ENCODE data around the gene CWC27.
"Not testable (repeated sequence)": the region's sequence is repeated elsewhere in the genome, so short reads cannot be mapped to it uniquely, and the experiment has no call there.

Gene CWC27

GRCh38 chr5:64788156-64788555 lies 19.4 kb downstream of the CWC27 start:
- no peak for DNase-seq

DNA sequence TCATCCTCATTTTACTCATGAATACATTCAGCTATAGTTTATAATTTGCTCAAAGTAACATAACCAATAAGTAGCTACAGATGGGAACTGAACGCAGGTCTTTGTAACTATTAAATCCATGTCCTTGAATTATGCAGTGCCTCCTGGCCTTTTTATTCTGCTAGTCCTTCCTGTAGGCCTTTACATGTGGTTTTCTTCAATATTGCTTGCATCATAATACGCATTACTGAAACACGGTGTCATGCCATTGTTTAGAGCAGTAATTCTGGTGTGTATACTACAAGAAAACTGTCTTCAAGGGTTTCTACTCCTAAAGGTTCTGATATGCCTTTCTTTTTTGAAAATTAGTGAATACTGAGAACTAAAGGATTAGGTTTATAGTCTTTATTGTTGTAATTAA lies 20.7 kb downstream of the CWC27 start:
- DNase-seq, result no peak

DNA sequence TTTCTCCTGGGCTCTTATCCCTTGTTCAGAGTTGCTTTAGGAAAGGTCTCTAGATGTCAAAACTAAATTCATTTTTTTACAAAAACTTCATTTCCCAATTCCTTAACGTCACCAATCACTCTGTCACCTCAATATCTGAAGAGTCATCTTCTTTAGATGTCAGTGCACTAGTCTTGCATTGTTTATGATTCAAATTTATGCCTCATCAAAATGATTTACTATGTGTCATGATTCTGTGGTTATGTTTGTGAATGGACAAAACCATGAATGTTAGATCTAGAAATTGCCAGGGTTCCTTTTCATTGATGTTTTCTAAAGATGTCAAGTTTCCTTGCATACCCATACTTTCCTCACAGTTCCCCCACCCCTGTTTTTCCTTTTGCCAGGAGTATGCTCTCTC lies 21.5 kb downstream of the CWC27 start:
- DNase-seq, result peak in 1 of 4 experiments; percentile 4

DNA sequence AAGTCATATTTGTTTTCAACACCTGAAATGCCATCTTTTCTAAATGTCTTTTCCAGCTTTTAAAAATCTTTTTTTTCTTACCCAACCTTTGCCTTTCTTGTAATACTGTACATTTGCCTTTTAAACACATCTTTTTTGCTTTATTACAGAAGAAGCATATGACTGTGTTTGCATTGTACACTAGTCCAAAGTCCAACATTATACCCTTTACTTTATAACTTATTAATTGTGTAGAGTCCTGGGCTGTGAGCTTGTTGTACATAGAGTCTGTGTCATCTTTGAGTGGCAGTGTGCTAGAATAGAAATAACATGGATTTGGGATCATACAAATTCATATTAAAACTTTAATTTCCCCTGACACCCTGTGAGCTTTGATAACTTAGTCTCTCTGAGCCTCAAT lies 23.7 kb downstream of the CWC27 start:
- no peak for DNase-seq

DNA sequence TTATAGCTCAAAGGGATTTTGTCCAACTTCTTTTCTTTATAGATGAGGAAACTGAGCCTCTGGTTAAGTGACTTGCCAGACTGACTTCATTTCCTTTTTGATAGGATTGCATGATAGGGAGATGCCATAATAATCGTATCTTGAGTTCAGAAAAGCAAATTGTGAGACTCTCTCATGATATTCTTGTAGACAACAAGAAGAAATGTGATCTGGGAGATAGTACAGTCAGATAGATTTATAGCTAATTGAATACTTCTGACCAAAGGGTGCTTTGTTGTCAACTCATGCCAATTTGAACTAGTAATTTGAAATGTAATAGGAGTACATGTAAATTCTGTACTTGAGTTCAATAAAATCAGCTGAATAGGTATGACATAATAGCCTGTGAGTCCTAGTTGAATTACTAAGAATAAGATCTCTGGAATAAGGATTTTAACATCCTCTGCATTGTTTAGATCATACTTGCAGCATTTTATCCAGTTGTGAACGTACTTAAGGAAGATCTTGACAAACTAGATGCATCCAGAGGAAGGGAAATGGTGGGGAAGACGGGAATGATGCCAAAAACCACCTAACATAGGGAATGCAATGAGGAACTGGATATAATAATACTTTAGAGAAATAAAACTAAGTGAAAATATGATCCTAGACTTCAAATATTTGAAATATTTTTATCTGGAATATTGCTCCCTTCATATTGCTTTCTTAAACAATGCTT lies 25.5 kb downstream of the CWC27 start:
- DNase-seq, result peak in 2 of 4 experiments; percentile 22 to 29

GRCh38 chr5:64796301-64796700 lies 27.6 kb downstream of the CWC27 start:
- no peak for DNase-seq

DNA sequence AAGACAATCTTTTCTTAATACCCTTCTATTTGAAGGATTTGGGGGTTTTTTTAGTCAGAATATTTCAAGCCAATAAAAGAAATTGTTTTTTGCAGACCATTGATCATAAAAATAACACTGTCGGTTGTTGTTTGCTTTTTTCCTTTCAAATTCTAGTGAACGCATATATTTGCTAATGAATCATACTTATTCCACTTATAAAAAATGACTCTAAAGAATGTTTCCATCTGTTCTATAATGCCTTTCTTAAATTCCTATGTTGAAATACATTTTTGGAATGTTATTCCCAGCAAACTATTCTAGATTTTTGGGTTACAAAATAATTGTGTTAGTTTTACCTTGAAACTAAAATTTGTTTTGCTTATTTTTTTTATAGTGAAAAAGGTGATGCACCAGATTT lies 32.2 kb downstream of the CWC27 start:
- DNase-seq, result no peak

- no peak for DNase-seq
Measured at GRCh38 chr5:64806537-64806936, 37.8 kb downstream of the CWC27 start.

DNA sequence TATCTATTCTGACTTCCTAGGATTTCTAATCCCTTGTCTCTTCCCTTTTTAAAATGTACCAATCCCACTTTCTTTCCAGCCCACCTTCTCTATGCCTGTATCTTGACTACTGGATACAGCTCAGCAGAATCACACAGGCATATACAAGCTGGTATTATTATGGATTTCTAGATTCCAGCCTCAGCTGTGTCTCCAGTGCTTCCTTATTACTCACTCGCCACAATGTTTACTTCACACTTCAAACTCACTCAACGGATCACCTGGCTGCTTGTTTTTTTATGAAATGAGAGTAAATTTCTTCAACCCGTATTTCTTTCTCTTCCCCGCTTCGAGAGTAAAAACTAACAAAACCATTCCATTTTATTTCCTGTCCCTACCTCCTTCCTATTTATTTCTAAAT lies 38.8 kb downstream of the CWC27 start:
- DNase-seq, result no peak

DNA sequence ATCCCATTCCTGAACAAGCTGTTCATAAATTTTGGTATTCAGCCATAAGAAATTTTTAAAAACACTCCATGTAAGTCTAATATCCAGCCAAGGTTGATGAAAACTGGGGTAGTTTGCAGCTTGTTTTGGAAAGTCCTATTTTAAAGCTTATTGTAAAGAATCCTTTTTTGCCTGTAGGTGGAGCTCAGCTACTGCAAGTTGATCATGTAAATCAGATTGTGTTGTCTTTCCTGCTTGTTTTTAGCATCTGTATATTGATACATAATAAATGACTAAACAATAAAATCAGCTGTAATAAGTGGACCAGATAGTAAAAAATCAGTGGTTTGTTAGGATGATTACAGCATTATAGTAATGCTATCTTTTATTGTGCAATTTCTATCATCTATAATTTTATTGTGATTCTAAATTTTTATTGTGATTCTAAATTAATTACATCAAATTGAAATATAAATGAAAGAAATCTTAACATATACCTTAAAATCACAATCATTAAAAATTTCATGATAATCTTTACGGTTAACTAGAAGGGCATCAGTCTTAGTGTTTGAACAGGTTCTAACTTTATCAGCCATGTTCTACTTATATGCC lies 42.4 kb downstream of the CWC27 start:
- peak; percentile 49 to 78 (median 61) for DNase-seq

- no peak for DNase-seq
Measured at GRCh38 chr5:64814073-64814472, 45.3 kb downstream of the CWC27 start.

GRCh38 chr5:64818245-64818644 lies 49.5 kb downstream of the CWC27 start:
- no peak for DNase-seq

- peak in 1 of 4 experiments; percentile 2 for DNase-seq
Measured at GRCh38 chr5:64819345-64819744, 50.6 kb downstream of the CWC27 start.

- DNase-seq, result peak in 3 of 4 experiments; percentile 9 to 56 (median 38)
Measured at GRCh38 chr5:64822320-64822719, 53.6 kb downstream of the CWC27 start.

DNA sequence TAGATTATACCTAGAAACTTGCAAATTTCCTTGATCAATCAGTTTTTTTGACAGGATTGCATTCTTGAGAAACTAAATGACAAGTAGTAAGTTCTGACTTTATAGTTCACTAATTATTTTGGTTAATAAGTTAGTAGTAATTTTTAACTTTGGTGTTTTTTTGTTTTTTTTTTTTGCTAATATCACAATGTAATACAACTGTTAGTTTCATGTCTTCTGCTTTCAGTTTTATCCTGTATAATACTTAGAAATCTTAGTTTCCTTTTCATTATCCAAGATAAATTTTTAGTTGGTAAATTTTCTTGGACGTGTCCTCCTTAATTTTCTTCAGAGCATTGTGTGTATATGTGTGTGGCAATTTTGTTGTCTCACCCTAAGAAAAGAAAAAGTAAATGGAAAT lies 57.8 kb downstream of the CWC27 start:
- no peak for DNase-seq

DNA sequence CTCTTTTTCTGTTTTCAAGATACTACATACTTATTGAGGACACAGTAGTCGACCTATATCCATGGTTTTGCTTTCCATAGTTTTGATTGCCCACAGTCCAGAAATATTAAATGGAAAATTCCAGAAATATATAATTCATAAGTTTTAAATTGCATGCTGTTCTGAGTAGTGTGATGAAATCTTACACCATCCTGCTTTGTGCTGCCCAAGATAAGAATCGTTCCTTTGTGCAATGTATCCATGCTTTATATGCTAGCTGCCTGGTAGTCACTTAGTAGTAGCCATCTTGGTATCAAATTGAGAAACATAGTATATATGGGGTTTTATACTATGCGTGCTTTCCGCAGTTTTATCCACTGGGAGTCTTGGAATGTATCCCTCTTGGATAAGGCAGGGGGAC lies 59.0 kb downstream of the CWC27 start:
- DNase-seq, result no peak

GRCh38 chr5:64830650-64831049 lies 61.9 kb downstream of the CWC27 start:
- DNase-seq, result not testable (repeated sequence)

- DNase-seq, result no peak
Measured at GRCh38 chr5:64831996-64832395, 63.3 kb downstream of the CWC27 start.

DNA sequence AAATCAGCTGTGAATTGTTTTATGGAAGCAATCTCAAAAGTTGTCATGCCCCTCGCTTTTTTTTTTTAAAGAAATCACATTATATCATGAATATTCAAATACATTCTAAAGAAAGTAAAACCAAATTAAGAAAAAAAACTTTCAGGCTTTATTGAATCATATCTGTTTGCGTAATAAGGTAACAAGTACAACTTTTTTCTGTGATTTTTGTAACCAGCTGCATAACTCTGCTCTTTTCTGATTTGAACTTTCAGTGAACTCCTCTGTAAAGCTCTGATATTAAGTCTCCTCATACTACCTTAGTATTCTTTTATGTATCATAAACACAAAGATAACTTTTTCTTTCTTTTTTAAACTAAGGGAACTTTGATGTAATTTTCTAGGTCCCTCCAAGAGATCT lies 65.3 kb downstream of the CWC27 start:
- no peak for DNase-seq

DNA sequence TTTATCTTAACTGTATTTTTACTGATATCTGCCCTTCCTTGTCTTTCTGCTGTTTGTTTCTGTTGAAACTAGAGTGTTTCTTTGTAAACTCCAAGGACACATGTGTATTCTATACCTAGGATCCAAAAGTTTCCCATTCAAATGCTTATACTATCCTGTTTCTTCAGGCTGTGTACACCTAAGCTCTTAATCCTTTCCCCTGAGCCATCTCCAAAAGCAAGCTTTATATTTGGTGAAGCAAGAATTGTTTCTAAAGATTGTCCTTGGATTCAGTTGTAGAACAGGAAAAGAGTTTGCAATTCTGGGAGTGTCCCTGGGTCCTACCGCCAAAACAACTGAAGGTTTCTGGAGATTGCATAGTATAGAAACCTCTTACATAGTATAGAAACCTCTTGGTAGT lies 65.9 kb downstream of the CWC27 start:
- no peak for DNase-seq

GRCh38 chr5:64835266-64835665 lies 66.5 kb downstream of the CWC27 start:
- no peak for DNase-seq

- DNase-seq, result no peak
Measured at GRCh38 chr5:64836190-64836755, 67.5 kb downstream of the CWC27 start.

DNA sequence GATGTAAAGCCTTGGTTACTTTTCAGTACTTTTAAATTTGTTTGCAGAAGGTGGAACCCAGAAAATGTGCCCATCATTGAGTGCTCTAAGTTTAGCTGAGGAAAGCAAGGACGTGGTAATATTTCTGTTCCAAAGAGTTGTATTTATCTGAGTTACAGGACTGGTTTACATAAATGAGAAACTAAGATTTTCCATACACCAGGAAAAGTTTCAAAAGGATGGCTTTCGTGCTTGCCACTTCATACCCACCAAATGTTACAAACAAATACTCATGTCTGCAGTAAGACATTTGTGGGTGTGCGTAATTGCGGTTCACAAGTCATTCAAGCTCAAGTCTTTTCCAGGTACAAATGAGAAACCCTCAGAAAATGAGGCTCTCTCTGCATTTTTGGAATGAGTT lies 68.1 kb downstream of the CWC27 start:
- DNase-seq, result no peak

DNA sequence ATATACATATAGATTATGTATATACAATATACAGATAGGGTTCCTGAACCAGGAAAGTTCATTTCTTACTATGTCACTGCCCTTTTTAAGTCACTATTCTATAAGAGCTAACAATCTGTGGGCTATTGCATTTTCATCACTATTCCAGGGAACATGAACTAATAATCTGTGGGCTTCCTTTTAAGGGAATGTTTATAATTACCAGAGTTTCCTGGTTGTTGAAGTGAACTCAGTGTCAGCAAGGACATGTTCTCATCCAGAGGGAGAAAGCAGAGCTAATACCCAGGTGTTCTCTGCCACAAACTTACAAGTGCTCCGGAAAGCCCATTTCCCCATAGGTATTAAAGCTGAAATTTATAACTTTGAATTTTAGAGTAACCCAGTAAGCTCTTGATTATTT lies 69.6 kb downstream of the CWC27 start:
- DNase-seq, result no peak

All from suppressor macrophage (primary cell).